HFFc6 (cell line): ENCODE results near the gene HDAC5. TPM values are rescaled to one million over a fixed set of nuclear protein-coding genes. Genes with fewer than 3 reads are reported as not detected.

ENCODE experiments used
- DNase-seq: peaks from one replicate; pipeline ENCODE4 v3.0.0-alpha.2; 2018
- H3K27ac Mint-ChIP-seq: 2 replicates; pipeline ENCODE4 v1.8.0; 2020; ENCODE audit warnings: mild to moderate bottlenecking, mixed read lengths
- H3K27me3 Mint-ChIP-seq: 2 replicates; pipeline ENCODE4 v1.8.0; 2021; ENCODE audit warnings: mild to moderate bottlenecking, moderate library complexity, mixed read lengths; ENCODE audit not compliant: insufficient read depth
- H3K36me3 Mint-ChIP-seq: 2 replicates; pipeline ENCODE4 v1.8.0; 2021; ENCODE audit warnings: low read depth, mixed read lengths
- H3K4me1 Mint-ChIP-seq: 2 replicates; pipeline ENCODE4 v1.8.0; 2020; ENCODE audit warnings: low read depth, mixed read lengths
- H3K4me3 Mint-ChIP-seq: 2 replicates; pipeline ENCODE4 v1.8.0; 2020; ENCODE audit warnings: mild to moderate bottlenecking, moderate library complexity, mixed read lengths
- H3K9me3 Mint-ChIP-seq: 2 replicates; pipeline ENCODE4 v1.8.0; 2020; ENCODE audit warnings: mild to moderate bottlenecking, mixed read lengths
- total RNA-seq, 6 experiments: library from RNA; stranded (reverse); fragmentation: NEBNext Ultra II Directional; extraction: Animal tissue kit (Norgen Biotek cat#: 25700); gene quantifications; 2 replicates in 1 of 6; 3 replicates in 5 of 6; pipeline ENCODE4 v1.2.3, GENCODE V29; 2021
- TF ChIP-seq, protein P1 (sequence below): fragments of 200-600 bp; sonication (generic); IDR thresholded peaks from 2 replicates; pipeline ENCODE4 v1.5.0; 2021; ENCODE audit warnings: antibody characterized with exemption, mild to moderate bottlenecking

Gene HDAC5
- total RNA-seq, 6 experiments from 2014 or later: 63.4 to 87.4 (median 78.7) TPM

DNA sequence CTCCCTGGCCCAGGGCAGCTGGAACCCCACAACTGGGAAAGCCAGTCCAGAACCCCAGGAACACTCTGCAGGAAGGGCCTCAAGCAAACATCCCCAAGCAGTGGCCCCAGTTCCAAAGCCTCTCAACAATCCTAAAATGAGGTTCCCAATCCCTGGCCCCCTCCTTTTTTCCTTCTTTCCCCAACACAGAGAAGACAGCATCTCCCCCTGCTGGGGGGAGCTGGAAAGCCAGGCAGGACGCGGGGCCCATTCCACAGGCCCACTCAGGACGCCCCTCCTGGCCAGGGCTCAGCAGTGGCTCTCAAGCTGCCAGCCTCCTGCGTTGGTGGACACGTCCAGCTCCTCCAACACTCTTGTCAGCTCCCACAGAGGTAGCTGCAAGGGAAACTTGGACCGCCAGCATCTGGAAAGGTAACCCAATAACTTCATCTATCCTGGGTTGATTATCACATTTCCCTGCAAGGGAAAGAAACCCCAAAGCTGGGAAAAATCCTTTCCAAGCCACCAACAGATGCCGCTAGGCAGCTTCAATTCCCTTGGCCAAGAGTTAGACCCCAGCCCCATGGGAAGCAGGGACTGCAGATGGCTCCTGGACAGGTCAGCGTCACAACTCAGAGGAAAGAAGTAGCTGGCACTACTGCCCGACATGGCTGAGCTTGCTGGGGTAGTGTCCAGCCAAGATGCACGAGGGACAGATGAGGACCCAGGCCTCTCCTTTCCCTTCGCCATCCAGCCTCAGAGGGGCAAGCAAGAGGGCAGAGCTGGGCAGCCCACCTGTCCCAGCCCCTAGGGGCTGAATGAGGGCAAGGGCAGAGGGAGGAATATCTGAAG, 7.6 kb downstream of the HDAC5 start:
- TF ChIP-seq, protein P1, sequence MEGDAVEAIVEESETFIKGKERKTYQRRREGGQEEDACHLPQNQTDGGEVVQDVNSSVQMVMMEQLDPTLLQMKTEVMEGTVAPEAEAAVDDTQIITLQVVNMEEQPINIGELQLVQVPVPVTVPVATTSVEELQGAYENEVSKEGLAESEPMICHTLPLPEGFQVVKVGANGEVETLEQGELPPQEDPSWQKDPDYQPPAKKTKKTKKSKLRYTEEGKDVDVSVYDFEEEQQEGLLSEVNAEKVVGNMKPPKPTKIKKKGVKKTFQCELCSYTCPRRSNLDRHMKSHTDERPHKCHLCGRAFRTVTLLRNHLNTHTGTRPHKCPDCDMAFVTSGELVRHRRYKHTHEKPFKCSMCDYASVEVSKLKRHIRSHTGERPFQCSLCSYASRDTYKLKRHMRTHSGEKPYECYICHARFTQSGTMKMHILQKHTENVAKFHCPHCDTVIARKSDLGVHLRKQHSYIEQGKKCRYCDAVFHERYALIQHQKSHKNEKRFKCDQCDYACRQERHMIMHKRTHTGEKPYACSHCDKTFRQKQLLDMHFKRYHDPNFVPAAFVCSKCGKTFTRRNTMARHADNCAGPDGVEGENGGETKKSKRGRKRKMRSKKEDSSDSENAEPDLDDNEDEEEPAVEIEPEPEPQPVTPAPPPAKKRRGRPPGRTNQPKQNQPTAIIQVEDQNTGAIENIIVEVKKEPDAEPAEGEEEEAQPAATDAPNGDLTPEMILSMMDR: peak; percentile 94
- H3K4me1 Mint-ChIP-seq: peaks cover 35% of the 10 kb centered on the region
- no peaks in the 10 kb centered on the region for H3K36me3 Mint-ChIP-seq
- DNase-seq: peak; percentile 35
- no peaks in the 10 kb centered on the region for H3K9me3 Mint-ChIP-seq
- no peak overlapping the region for H3K27ac Mint-ChIP-seq
- H3K4me3 Mint-ChIP-seq: no peak overlapping the region
- H3K27me3 Mint-ChIP-seq: no peaks in the 10 kb centered on the region; the same call in none of the 2 replicates

DNA sequence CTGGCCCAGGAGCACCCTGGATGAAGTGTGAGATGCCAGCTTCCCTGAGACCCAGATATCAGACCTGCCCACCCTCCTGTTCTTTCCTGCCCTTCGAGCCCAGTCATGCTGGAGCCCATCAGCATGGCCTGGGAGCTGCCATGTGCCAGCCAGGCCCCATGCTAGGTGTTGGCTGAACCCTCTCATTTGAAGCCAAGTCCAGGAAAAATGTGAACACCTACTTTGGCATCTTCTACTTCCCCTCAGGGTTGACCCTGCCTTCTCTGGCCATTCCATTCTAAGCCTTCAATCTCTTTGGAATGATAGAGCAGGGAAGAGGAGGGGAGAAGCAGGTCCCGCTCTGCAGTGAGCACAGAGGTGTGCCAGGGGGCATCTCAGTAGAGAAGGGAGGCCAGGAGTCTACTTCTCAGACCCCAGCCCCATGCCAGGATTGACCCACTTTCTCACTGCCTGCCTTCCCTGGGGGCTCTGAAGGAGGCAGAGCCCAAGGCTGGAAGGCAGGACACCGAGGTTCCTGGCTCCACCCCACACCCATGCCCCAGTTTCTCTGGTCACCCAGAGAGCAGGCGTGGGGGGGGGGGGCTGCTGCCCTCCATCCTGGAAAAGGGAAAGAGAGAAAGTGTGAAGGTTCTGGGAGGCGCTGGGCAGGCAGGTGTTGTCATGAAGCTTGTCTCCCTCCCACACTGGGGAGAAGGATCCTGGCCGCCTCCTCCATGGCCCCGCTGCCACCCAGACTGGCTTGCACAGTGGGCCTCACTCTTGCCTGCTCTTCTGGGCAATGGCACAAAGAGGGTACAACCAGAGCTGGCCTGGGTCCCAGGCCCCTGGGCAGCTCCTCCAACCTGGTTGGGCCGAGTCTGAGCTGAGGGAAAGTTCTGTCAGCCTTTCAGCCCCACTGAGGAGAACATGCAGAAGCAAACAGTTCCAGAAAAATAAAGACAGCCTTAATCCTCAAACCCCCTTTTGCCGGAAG, 9.3 kb downstream of the HDAC5 start:
- no peak overlapping the region for H3K4me3 Mint-ChIP-seq
- TF ChIP-seq, protein P1: no peak
- H3K36me3 Mint-ChIP-seq: no peaks in the 10 kb centered on the region
- no peaks in the 10 kb centered on the region; the same call in none of the 2 replicates for H3K27me3 Mint-ChIP-seq
- peaks cover 48% of the 10 kb centered on the region for H3K4me1 Mint-ChIP-seq
- H3K27ac Mint-ChIP-seq: no peak overlapping the region; the same call in 1 of the 2 replicates
- no peak for DNase-seq
- no peaks in the 10 kb centered on the region for H3K9me3 Mint-ChIP-seq

GRCh38 chr17:44113382-44113781, 10.1 kb downstream of the HDAC5 start:
- Mint-ChIP-seq H3K9me3 (no peaks in the 10 kb centered on the region), H3K4me1 (peaks cover 55% of the 10 kb centered on the region), H3K27ac (peak overlapping the region; percentile 42), H3K36me3 (no peaks in the 10 kb centered on the region), H3K27me3 (no peaks in the 10 kb centered on the region; the same call in none of the 2 replicates), H3K4me3 (no peak overlapping the region)
- no peak for DNase-seq
- TF ChIP-seq, protein P1: no peak

DNA sequence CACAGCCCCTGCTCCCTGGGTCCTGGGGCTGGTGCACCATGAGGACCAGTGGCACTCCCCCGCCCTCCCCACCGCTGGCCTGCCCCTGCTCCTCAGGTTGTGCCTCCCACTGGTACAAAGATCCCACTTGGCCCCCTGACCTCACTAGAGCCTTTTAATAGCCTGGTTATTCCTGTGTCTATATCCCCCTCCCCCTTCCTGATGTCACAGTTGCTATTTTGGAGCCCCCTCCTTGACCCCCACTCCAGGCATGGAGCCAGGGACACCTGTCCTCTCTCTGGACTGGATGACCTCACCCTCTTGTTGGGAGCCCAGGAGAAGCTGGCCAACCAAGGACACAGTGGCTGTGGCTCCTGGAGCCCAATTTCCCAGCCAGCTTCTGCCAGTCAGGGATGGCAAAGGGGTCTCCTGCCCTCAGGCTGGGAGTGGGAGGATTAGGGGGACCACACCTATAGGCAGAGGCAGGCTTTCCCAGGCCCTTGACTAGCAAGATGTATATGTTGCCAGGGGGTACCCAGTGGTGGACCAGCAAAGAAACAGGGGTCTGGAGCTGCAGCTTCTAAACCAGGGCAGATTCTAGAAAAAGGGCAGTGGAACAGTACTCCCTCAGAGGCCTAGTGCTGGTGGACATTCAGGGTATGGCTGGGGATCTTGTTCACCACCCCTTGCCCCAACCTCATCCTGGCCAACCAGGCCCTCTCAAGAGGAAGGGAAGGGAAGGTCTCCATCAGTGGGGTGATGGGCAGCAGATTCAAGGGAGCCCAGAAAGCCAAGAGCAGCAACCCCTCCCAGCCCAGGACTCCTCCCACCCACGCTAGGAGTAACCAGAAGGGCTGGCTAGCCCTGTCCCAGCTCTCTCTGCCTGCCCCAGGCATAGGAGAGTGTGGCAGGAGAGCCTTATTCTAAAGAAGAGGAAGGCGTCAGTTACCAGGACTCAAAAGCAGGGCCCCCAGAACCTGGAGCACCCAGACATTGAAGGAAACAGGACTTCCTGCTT, 10.9 kb downstream of the HDAC5 start:
- H3K27ac Mint-ChIP-seq: peak overlapping the region; percentile 42
- no peaks in the 10 kb centered on the region for H3K9me3 Mint-ChIP-seq
- H3K27me3 Mint-ChIP-seq: no peaks in the 10 kb centered on the region; the same call in none of the 2 replicates
- H3K36me3 Mint-ChIP-seq: peaks cover 2% of the 10 kb centered on the region; the same call in 1 of the 2 replicates
- TF ChIP-seq, protein P1: no peak
- no peak overlapping the region for H3K4me3 Mint-ChIP-seq
- H3K4me1 Mint-ChIP-seq: peaks cover 63% of the 10 kb centered on the region
- DNase-seq: no peak
